HUES48 (cell line): ENCODE data around the gene MACROD2.

Experiments
- H3K27ac ChIP-seq: one replicate; pipeline ENCODE4 v1.7.0; 2013; ENCODE audit warnings: low read depth, low read length, inconsistent platforms
- H3K27me3 ChIP-seq: 2 replicates; pipeline ENCODE4 v1.6.1; 2013; ENCODE audit warnings: mild to moderate bottlenecking, low read length; ENCODE audit not compliant: control insufficient read depth, insufficient read depth
- H3K36me3 ChIP-seq: 2 replicates; pipeline ENCODE4 v1.6.1; 2013; ENCODE audit warnings: low read length; ENCODE audit not compliant: control insufficient read depth, insufficient read depth
- H3K4me1 ChIP-seq: 2 replicates; pipeline ENCODE4 v1.6.1; 2013; ENCODE audit warnings: mild to moderate bottlenecking, low read length; ENCODE audit not compliant: control insufficient read depth, insufficient read depth
- H3K4me3 ChIP-seq: 2 replicates; pipeline ENCODE4 v1.5.1; 2013; ENCODE audit warnings: mild to moderate bottlenecking, low read depth, low read length
- H3K9ac ChIP-seq: 2 replicates; pipeline ENCODE4 v1.6.1; 2013; ENCODE audit warnings: mild to moderate bottlenecking, low read depth, low read length, moderate library complexity
- H3K9me3 ChIP-seq: 2 replicates; pipeline ENCODE4 v1.6.1; 2013; ENCODE audit warnings: low read length; ENCODE audit not compliant: control insufficient read depth, insufficient read depth

MACROD2 gene

GRCh38 chr20:14055127-14055742, 59.9 kb downstream of the MACROD2 start:
- no peak overlapping the region for H3K4me3 ChIP-seq
- H3K27me3 ChIP-seq: no peaks in the 10 kb centered on the region
- no peaks in the 10 kb centered on the region for H3K9me3 ChIP-seq
- H3K4me1 ChIP-seq: peaks cover 5% of the 10 kb centered on the region; the same call in 1 of the 2 replicates
- no peaks in the 10 kb centered on the region for H3K36me3 ChIP-seq
- H3K27ac ChIP-seq: no peak overlapping the region
- no peak overlapping the region for H3K9ac ChIP-seq

- Histone ChIP-seq H3K9me3 (no peaks in the 10 kb centered on the region), H3K27ac (no peak overlapping the region), H3K4me3 (no peak overlapping the region), H3K27me3 (no peaks in the 10 kb centered on the region), H3K36me3 (no peaks in the 10 kb centered on the region), H3K4me1 (peaks cover 7% of the 10 kb centered on the region; the same call in 1 of the 2 replicates), H3K9ac (no peak overlapping the region)
These were observed 66.9 kb downstream of the MACROD2 start for GRCh38 chr20:14062171-14062570.

- no peak overlapping the region for H3K9ac ChIP-seq
- H3K27ac ChIP-seq: no peak overlapping the region
- H3K36me3 ChIP-seq: no peaks in the 10 kb centered on the region
- H3K4me1 ChIP-seq: peaks cover 7% of the 10 kb centered on the region; the same call in 1 of the 2 replicates
- H3K4me3 ChIP-seq: no peak overlapping the region
- no peaks in the 10 kb centered on the region for H3K9me3 ChIP-seq
- no peaks in the 10 kb centered on the region for H3K27me3 ChIP-seq
These were observed 67.5 kb downstream of the MACROD2 start for GRCh38 chr20:14062786-14063185.

GRCh38 chr20:14064333-14064732, 69.0 kb downstream of the MACROD2 start:
- H3K9me3 ChIP-seq: no peaks in the 10 kb centered on the region
- H3K4me1 ChIP-seq: peaks cover 7% of the 10 kb centered on the region; the same call in 1 of the 2 replicates
- no peaks in the 10 kb centered on the region for H3K36me3 ChIP-seq
- no peak overlapping the region for H3K9ac ChIP-seq
- no peak overlapping the region for H3K4me3 ChIP-seq
- no peak overlapping the region for H3K27ac ChIP-seq
- H3K27me3 ChIP-seq: no peaks in the 10 kb centered on the region

- peaks cover 7% of the 10 kb centered on the region; the same call in 1 of the 2 replicates for H3K4me1 ChIP-seq
- no peak overlapping the region for H3K9ac ChIP-seq
- H3K27me3 ChIP-seq: no peaks in the 10 kb centered on the region
- no peak overlapping the region for H3K27ac ChIP-seq
- H3K36me3 ChIP-seq: no peaks in the 10 kb centered on the region
- no peaks in the 10 kb centered on the region for H3K9me3 ChIP-seq
- no peak overlapping the region for H3K4me3 ChIP-seq
These were observed 69.6 kb downstream of the MACROD2 start for GRCh38 chr20:14064921-14065320.

GRCh38 chr20:14065774-14066173, 70.5 kb downstream of the MACROD2 start:
- Histone ChIP-seq H3K4me1 (peaks cover 7% of the 10 kb centered on the region; the same call in 1 of the 2 replicates), H3K9ac (no peak overlapping the region), H3K27me3 (no peaks in the 10 kb centered on the region), H3K9me3 (no peaks in the 10 kb centered on the region), H3K4me3 (no peak overlapping the region), H3K27ac (no peak overlapping the region), H3K36me3 (no peaks in the 10 kb centered on the region)

- no peak overlapping the region for H3K9ac ChIP-seq
- H3K36me3 ChIP-seq: no peaks in the 10 kb centered on the region
- no peaks in the 10 kb centered on the region for H3K9me3 ChIP-seq
- H3K4me1 ChIP-seq: no peaks in the 10 kb centered on the region
- no peaks in the 10 kb centered on the region for H3K27me3 ChIP-seq
- H3K4me3 ChIP-seq: no peak overlapping the region
- no peak overlapping the region for H3K27ac ChIP-seq
These were observed 72.3 kb downstream of the MACROD2 start for GRCh38 chr20:14067603-14068002.

GRCh38 chr20:14069796-14070195, 74.5 kb downstream of the MACROD2 start:
- Histone ChIP-seq H3K27me3 (no peaks in the 10 kb centered on the region), H3K9ac (no peak overlapping the region), H3K9me3 (no peaks in the 10 kb centered on the region), H3K4me1 (no peaks in the 10 kb centered on the region), H3K27ac (no peak overlapping the region), H3K4me3 (no peak overlapping the region), H3K36me3 (no peaks in the 10 kb centered on the region)

GRCh38 chr20:14093652-14094051, 98.3 kb downstream of the MACROD2 start:
- no peaks in the 10 kb centered on the region; the same call in 1 of the 2 replicates for H3K4me1 ChIP-seq
- H3K36me3 ChIP-seq: no peaks in the 10 kb centered on the region
- H3K4me3 ChIP-seq: no peak overlapping the region
- H3K9ac ChIP-seq: no peak overlapping the region
- H3K9me3 ChIP-seq: no peaks in the 10 kb centered on the region
- no peaks in the 10 kb centered on the region for H3K27me3 ChIP-seq
- no peak overlapping the region for H3K27ac ChIP-seq

- Histone ChIP-seq H3K36me3 (no peaks in the 10 kb centered on the region), H3K4me3 (no peak overlapping the region), H3K4me1 (no peaks in the 10 kb centered on the region), H3K9ac (no peak overlapping the region), H3K27me3 (no peaks in the 10 kb centered on the region), H3K27ac (no peak overlapping the region), H3K9me3 (no peaks in the 10 kb centered on the region)
These were observed 102.9 kb downstream of the MACROD2 start for GRCh38 chr20:14098261-14098660.

GRCh38 chr20:14113416-14113815, 118.1 kb downstream of the MACROD2 start:
- Histone ChIP-seq H3K36me3 (no peaks in the 10 kb centered on the region), H3K9me3 (no peaks in the 10 kb centered on the region)

More at GRCh38 chr20:14113416-14113815, 118.1 kb downstream of the MACROD2 start:
- H3K27ac ChIP-seq: no peak overlapping the region
- H3K4me1 ChIP-seq: no peaks in the 10 kb centered on the region
- no peak overlapping the region for H3K4me3 ChIP-seq
- H3K9ac ChIP-seq: no peak overlapping the region
- H3K27me3 ChIP-seq: no peaks in the 10 kb centered on the region
